HepG2 (cell line): Measurements from ENCODE around the gene ZNF485. TPM values are rescaled to one million over a fixed set of nuclear protein-coding genes. Genes with fewer than 3 reads are reported as not detected.

Experiments used
- ARNTL ChIP-seq: sonication (generic); formaldehyde crosslinking; IDR thresholded peaks from 2 replicates; pipeline ENCODE4 v1.4.0; 2020; ENCODE audit warnings: mild to moderate bottlenecking, missing genetic modification reagents
- FIP1L1 ChIP-seq: fragments of 200-400 bp; formaldehyde crosslinking; IDR thresholded peaks from 2 replicates; pipeline ENCODE4 v1.6.1; 2018; ENCODE audit warnings: low read depth, mild to moderate bottlenecking, low read length, moderate library complexity, borderline replicate concordance; ENCODE audit not compliant: insufficient read depth
- GLI4 ChIP-seq: sonication (generic); formaldehyde crosslinking; IDR thresholded peaks from 2 replicates; pipeline ENCODE4 v1.5.1; 2020; ENCODE audit warnings: missing genetic modification reagents, mild to moderate bottlenecking, moderate library complexity, borderline replicate concordance
- POLR2G ChIP-seq: fragments of 200-400 bp; formaldehyde crosslinking; IDR thresholded peaks from 2 replicates; pipeline ENCODE4 v1.6.1; 2018; ENCODE audit warnings: mild to moderate bottlenecking, low read depth, low read length, moderate library complexity
- ZBTB4 ChIP-seq: sonication (generic); formaldehyde crosslinking; IDR thresholded peaks from 2 replicates; pipeline ENCODE4 v1.4.0; 2020; ENCODE audit warnings: missing genetic modification reagents, mild to moderate bottlenecking, borderline replicate concordance
- ZBTB44 ChIP-seq: sonication (generic); formaldehyde crosslinking; IDR thresholded peaks from 2 replicates; pipeline ENCODE4 v1.4.0; 2020; ENCODE audit warnings: missing genetic modification reagents
- ZFP41 ChIP-seq: sonication (generic); formaldehyde crosslinking; IDR thresholded peaks from 2 replicates; pipeline ENCODE4 v1.4.0; 2020; ENCODE audit warnings: mild to moderate bottlenecking, missing genetic modification reagents, borderline replicate concordance
- ZNF24 ChIP-seq: fragments of 450-650 bp; IDR thresholded peaks from 2 replicates; pipeline ENCODE4 v1.6.1; 2017; ENCODE audit warnings: antibody characterized with exemption, mild to moderate bottlenecking
- ZNF282 ChIP-seq: fragments of 450-650 bp; IDR thresholded peaks from 2 replicates; pipeline ENCODE4 v1.6.1; 2018; ENCODE audit not compliant: partially characterized antibody
- ZNF296 ChIP-seq: sonication (generic); formaldehyde crosslinking; conservative IDR thresholded peaks from 2 replicates; pipeline ENCODE4 v1.5.0; 2020; ENCODE audit warnings: mild to moderate bottlenecking, missing genetic modification reagents
- ZNF788 ChIP-seq: sonication (generic); formaldehyde crosslinking; IDR thresholded peaks from 2 replicates; pipeline ENCODE4 v1.5.0; 2020; ENCODE audit warnings: mild to moderate bottlenecking, missing genetic modification reagents, borderline replicate concordance
- polyA plus RNA-seq, 8 experiments: library from polyadenylated mRNA; depleted of rRNA in 3 of 8; stranded (reverse) in 7 of 8; unstranded in 1 of 8; fragments of >200 nt; fragmentation: Illumina TruSeq in 4 of 8; extraction: Trizol in 4 of 8; gene quantifications; 2 replicates each; pipeline versions ENCODE4 v1.2.1 to v1.2.3, GENCODE V29; 2011 to 2016; ENCODE audit warnings: low read depth in 4 of 8, missing spikeins in 1 of 8, mixed read lengths in 1 of 8; ENCODE audit not compliant: insufficient read depth in 1 of 8
- total RNA-seq, 5 experiments: library from RNA; depleted of rRNA; stranded (reverse); fragments of >200 nt; fragmentation: Illumina TruSeq; extraction: Trizol; gene quantifications; 2 replicates each; pipeline ENCODE4 v1.2.3, GENCODE V29; 2016; ENCODE audit warnings: low read depth in 1 of 5
- TF ChIP-seq, protein P1 (sequence below): sonication (generic); formaldehyde crosslinking; IDR thresholded peaks from 2 replicates; pipeline ENCODE4 v1.4.0; 2020; ENCODE audit warnings: mild to moderate bottlenecking, missing genetic modification reagents, borderline replicate concordance
- TF ChIP-seq, protein P2 (sequence below): sonication (generic); formaldehyde crosslinking; IDR thresholded peaks from 2 replicates; pipeline ENCODE4 v1.4.0; 2020; ENCODE audit warnings: missing genetic modification reagents
- TF ChIP-seq, protein P3 (sequence below): sonication (generic); formaldehyde crosslinking; IDR thresholded peaks from 2 replicates; pipeline ENCODE4 v1.9.0; 2022; ENCODE audit warnings: low read depth, missing genetic modification reagents

The ZNF485 gene
- total and polyA plus RNA-seq, 2 of the 13 experiments (the other 11 are each of a cell fraction or from before 2014, with no cell fraction given): 1.4 to 3.3 TPM

DNA sequence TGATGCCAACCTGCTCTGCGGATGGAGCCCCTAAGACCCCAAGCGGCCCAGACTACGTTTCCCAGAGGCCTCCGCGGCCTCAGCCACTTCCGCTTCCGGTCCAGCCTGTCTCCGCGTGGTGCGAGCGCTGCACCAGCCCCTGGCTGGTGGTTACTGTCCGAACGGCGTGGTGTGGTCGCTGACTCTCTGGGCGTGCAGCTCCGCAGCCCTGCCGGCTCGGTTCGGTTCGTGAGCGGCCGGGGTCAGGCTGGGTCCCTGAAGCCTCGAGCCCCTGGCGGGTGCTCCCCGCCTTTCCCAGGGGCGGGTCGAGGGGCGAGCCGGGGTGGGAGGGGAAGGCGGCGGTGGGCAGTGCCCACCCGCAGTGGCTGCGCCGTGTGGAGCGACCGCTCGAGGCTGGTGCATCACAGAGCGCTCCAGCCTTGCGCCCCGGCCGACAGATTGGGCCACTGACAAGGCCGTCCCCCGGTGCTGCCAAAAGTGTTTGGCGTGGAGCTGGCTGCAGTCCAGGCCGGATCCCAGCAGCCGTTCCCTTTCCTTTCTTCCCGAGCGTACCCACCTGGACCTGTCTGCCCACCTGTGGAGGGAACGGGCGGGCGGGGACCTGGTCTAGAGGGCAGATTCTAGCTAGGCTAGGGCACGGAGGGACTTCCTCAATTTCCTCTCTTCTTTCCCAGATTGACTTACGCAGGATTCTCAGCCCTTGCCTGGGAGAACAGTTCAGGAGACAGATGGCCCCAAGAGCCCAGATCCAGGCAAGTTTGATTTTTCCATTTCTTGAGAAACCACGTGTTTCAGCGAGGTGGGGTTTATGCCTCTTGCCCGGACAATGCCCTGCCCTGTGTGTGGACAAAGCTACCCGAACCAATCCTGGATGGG, at the start of gene ZNF485 (continued):
- no peak for TF ChIP-seq ZBTB4 (CRISPR knock-in tag)
- TF ChIP-seq ARNTL (CRISPR knock-in tag): no peak
- TF ChIP-seq ZNF282: no peak
- TF ChIP-seq GLI4 (CRISPR knock-in tag): no peak
- TF ChIP-seq, protein P1, sequence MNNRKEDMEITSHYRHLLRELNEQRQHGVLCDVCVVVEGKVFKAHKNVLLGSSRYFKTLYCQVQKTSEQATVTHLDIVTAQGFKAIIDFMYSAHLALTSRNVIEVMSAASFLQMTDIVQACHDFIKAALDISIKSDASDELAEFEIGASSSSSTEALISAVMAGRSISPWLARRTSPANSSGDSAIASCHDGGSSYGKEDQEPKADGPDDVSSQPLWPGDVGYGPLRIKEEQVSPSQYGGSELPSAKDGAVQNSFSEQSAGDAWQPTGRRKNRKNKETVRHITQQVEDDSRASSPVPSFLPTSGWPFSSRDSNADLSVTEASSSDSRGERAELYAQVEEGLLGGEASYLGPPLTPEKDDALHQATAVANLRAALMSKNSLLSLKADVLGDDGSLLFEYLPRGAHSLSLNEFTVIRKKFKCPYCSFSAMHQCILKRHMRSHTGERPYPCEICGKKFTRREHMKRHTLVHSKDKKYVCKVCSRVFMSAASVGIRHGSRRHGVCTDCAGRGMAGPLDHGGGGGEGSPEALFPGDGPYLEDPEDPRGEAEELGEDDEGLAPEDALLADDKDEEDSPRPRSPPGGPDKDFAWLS (CRISPR knock-in tag): no peak
- no peak for TF ChIP-seq ZNF296 (CRISPR knock-in tag)
- TF ChIP-seq, protein P2, sequence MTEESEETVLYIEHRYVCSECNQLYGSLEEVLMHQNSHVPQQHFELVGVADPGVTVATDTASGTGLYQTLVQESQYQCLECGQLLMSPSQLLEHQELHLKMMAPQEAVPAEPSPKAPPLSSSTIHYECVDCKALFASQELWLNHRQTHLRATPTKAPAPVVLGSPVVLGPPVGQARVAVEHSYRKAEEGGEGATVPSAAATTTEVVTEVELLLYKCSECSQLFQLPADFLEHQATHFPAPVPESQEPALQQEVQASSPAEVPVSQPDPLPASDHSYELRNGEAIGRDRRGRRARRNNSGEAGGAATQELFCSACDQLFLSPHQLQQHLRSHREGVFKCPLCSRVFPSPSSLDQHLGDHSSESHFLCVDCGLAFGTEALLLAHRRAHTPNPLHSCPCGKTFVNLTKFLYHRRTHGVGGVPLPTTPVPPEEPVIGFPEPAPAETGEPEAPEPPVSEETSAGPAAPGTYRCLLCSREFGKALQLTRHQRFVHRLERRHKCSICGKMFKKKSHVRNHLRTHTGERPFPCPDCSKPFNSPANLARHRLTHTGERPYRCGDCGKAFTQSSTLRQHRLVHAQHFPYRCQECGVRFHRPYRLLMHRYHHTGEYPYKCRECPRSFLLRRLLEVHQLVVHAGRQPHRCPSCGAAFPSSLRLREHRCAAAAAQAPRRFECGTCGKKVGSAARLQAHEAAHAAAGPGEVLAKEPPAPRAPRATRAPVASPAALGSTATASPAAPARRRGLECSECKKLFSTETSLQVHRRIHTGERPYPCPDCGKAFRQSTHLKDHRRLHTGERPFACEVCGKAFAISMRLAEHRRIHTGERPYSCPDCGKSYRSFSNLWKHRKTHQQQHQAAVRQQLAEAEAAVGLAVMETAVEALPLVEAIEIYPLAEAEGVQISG (CRISPR knock-in tag): peak; percentile 71
- TF ChIP-seq ZBTB44 (CRISPR knock-in tag): no peak
- TF ChIP-seq FIP1L1: no peak
- peak; percentile 77 for TF ChIP-seq POLR2G
- TF ChIP-seq ZNF788 (CRISPR knock-in tag): peak; percentile 41; the same call in 1 of the 2 replicates
- TF ChIP-seq ZNF24: no peak
- TF ChIP-seq ZFP41 (CRISPR knock-in tag): no peak
- TF ChIP-seq, protein P3, sequence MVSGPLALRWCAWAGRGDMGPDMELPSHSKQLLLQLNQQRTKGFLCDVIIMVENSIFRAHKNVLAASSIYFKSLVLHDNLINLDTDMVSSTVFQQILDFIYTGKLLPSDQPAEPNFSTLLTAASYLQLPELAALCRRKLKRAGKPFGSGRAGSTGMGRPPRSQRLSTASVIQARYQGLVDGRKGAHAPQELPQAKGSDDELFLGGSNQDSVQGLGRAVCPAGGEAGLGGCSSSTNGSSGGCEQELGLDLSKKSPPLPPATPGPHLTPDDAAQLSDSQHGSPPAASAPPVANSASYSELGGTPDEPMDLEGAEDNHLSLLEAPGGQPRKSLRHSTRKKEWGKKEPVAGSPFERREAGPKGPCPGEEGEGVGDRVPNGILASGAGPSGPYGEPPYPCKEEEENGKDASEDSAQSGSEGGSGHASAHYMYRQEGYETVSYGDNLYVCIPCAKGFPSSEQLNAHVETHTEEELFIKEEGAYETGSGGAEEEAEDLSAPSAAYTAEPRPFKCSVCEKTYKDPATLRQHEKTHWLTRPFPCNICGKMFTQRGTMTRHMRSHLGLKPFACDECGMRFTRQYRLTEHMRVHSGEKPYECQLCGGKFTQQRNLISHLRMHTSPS: no peak
